Upper lobe of left lung (tissue), 6 donors: ENCODE measurements around the gene CENPU. TPM values are rescaled to one million over a fixed set of nuclear protein-coding genes. Genes with fewer than 3 reads are reported as not detected.

ENCODE experiments used
- ATAC-seq, 2 donors: fragments of 200-7000 bp; cut with Tn5 transposase; one replicate each; pipeline ENCODE4 v1.9.1; 2022; ENCODE audit warnings: mild to moderate bottlenecking in 2 of 2, moderate library complexity in 2 of 2; ENCODE audit not compliant: low FRiP score in 2 of 2
- DNase-seq, 2 donors: peaks; one replicate each; pipeline ENCODE4 v3.0.0-alpha.2; 2019 to 2020
- H3K27ac ChIP-seq, 4 donors: fragments of 200-600 bp; sonication (generic); one replicate each; pipeline ENCODE4 v1.5.1; 2016 to 2019
- H3K27me3 ChIP-seq, 4 donors: fragments of 200-600 bp; sonication (generic); one replicate each; pipeline ENCODE4 v1.5.1; 2017 to 2019
- H3K36me3 ChIP-seq, 4 donors: fragments of 200-600 bp; sonication (generic); one replicate each; pipeline ENCODE4 v1.5.1; 2016 to 2019
- H3K4me1 ChIP-seq, 4 donors: fragments of 200-600 bp; sonication (generic); one replicate each; pipeline ENCODE4 v1.5.1; 2018 to 2019
- H3K4me3 ChIP-seq, 4 donors: fragments of 200-600 bp; sonication (generic); one replicate each; pipeline ENCODE4 v1.5.1; 2017 to 2019; ENCODE audit warnings: mild to moderate bottlenecking in 2 of 4, moderate library complexity in 1 of 4
- H3K9me3 ChIP-seq, 4 donors: fragments of 200-600 bp; sonication (generic); one replicate each; pipeline ENCODE4 v1.5.1; 2018 to 2019
- CTCF ChIP-seq, 6 experiments: fragments of 450-650 bp in 4 of 6; fragments of 200-600 bp in 2 of 6; sonication (generic) in 2 of 6; IDR thresholded peaks; one replicate each; pipeline ENCODE4 v1.5.1; 2016 to 2019; ENCODE audit warnings: antibody characterized with exemption in 6 of 6
- EP300 ChIP-seq, 4 donors: sonication (generic); formaldehyde crosslinking; IDR thresholded peaks; one replicate each; pipeline ENCODE4 v1.5.1; 2017; ENCODE audit warnings: antibody characterized with exemption in 4 of 4, control low read depth in 2 of 4
- POLR2A ChIP-seq, 4 donors: fragments of 450-650 bp; IDR thresholded peaks; one replicate each; pipeline ENCODE4 v1.5.1; 2016 to 2017; ENCODE audit warnings: antibody characterized with exemption in 4 of 4, mild to moderate bottlenecking in 2 of 4
- POLR2AphosphoS5 ChIP-seq, 2 donors: sonication (generic); formaldehyde crosslinking; IDR thresholded peaks; one replicate each; pipeline ENCODE4 v1.5.1; 2017; ENCODE audit warnings: antibody characterized with exemption in 2 of 2
- WGBS, 2 donors: methylation state at CpG; one replicate each; pipeline ENCODE4 v1.1.5; 2017 to 2018; 5-methylcytosine and 5-hydroxymethylcytosine counted together
- total RNA-seq, 6 donors: library from RNA; depleted of rRNA in 4 of 6; stranded (reverse); fragments of >200 nt in 4 of 6; gene quantifications; one replicate each; pipeline versions ENCODE4 v1.1.0 to v1.2.1, GENCODE V29; 2016 to 2021
- donor health status: DM: no; HTN: no; CAD: no; lungs with moderate emphysema.
- donor health status: DM: no; HTN: yes; CAD: no; lungs with severe emphysema.

CENPU gene
- total RNA-seq, 6 donors from 2014 or later = 0.44 to 5.5 (median 3.5) TPM; not detected in 1

- DNase-seq = no peak
- H3K9me3 ChIP-seq = no peaks in the 10 kb centered on the region
- peaks cover 39 to 94% (median 74%) of the 10 kb centered on the region in 4 donors for H3K36me3 ChIP-seq
- WGBS, 2 donors = 92 to 93% methylated on average over 14 of the region's 14 CpGs
- no peaks in the 10 kb centered on the region for H3K4me1 ChIP-seq
- H3K27me3 ChIP-seq = no peaks in the 10 kb centered on the region
- ATAC-seq = peak in 1 of 2 donors; percentile 7
- no peak overlapping the region for H3K27ac ChIP-seq
- TF ChIP-seq POLR2AphosphoS5 (IDR thresholded peaks at IDR 0.05) (no peak), EP300 (IDR thresholded peaks at IDR 0.05) (no peak), POLR2A (IDR thresholded peaks at IDR 0.05) (no peak), CTCF (IDR thresholded peaks at IDR 0.05) (no peak)
- no peak overlapping the region for H3K4me3 ChIP-seq
These were observed 29.4 kb upstream of the CENPU start for GRCh38 chr4:184763150-184763780.

GRCh38 chr4:184762100-184762499, 28.2 kb upstream of the CENPU start:
- no peak for ATAC-seq

GRCh38 chr4:184760681-184761080, 26.8 kb upstream of the CENPU start:
- H3K9me3 ChIP-seq = no peaks in the 10 kb centered on the region
- no peak for ATAC-seq
- H3K27me3 ChIP-seq = no peaks in the 10 kb centered on the region
- 93 to 95% methylated on average over 5 of the region's 5 CpGs for WGBS, 2 donors
- no peak overlapping the region for H3K4me3 ChIP-seq
- no peak for DNase-seq
- no peak overlapping the region for H3K27ac ChIP-seq
- H3K4me1 ChIP-seq = no peaks in the 10 kb centered on the region
- peaks cover 30 to 92% (median 70%) of the 10 kb centered on the region in 4 donors for H3K36me3 ChIP-seq
- no peak for TF ChIP-seq POLR2A (IDR thresholded peaks at IDR 0.05)
- no peak for TF ChIP-seq EP300 (IDR thresholded peaks at IDR 0.05)
- TF ChIP-seq CTCF (IDR thresholded peaks at IDR 0.05) = no peak
- no peak for TF ChIP-seq POLR2AphosphoS5 (IDR thresholded peaks at IDR 0.05)

More at GRCh38 chr4:184762100-184762499, 28.2 kb upstream of the CENPU start:
- Histone ChIP-seq H3K27ac (no peak overlapping the region), H3K36me3 (peaks cover 33 to 92% (median 71%) of the 10 kb centered on the region in 4 donors), H3K4me1 (no peaks in the 10 kb centered on the region), H3K4me3 (no peak overlapping the region), H3K27me3 (no peaks in the 10 kb centered on the region), H3K9me3 (no peaks in the 10 kb centered on the region)
- 82 to 86% methylated on average over 5 of the region's 5 CpGs for WGBS, 2 donors
- no peak for DNase-seq
- no peak for TF ChIP-seq CTCF (IDR thresholded peaks at IDR 0.05)
- TF ChIP-seq EP300 (IDR thresholded peaks at IDR 0.05) = no peak
- TF ChIP-seq POLR2AphosphoS5 (IDR thresholded peaks at IDR 0.05) = no peak
- no peak for TF ChIP-seq POLR2A (IDR thresholded peaks at IDR 0.05)

- WGBS, 2 donors = 49 to 82% methylated on average over 2 of the region's 2 CpGs
- H3K4me3 ChIP-seq = no peak overlapping the region
- no peak overlapping the region for H3K27ac ChIP-seq
- peaks cover 35 to 80% (median 60%) of the 10 kb centered on the region in 4 donors for H3K36me3 ChIP-seq
- no peak for TF ChIP-seq CTCF (IDR thresholded peaks at IDR 0.05)
- no peak for TF ChIP-seq POLR2A (IDR thresholded peaks at IDR 0.05)
- no peak for TF ChIP-seq EP300 (IDR thresholded peaks at IDR 0.05)
- TF ChIP-seq POLR2AphosphoS5 (IDR thresholded peaks at IDR 0.05) = no peak
- DNase-seq (no peak), ATAC-seq (peak in 1 of 2 donors; percentile 67)
- H3K27me3 ChIP-seq = no peaks in the 10 kb centered on the region
- H3K9me3 ChIP-seq = no peaks in the 10 kb centered on the region
- H3K4me1 ChIP-seq = no peaks in the 10 kb centered on the region
These were observed 23.9 kb upstream of the CENPU start for GRCh38 chr4:184757810-184758209.

- Histone ChIP-seq H3K27ac (no peak overlapping the region), H3K27me3 (no peaks in the 10 kb centered on the region), H3K4me3 (no peak overlapping the region), H3K4me1 (no peaks in the 10 kb centered on the region), H3K9me3 (no peaks in the 10 kb centered on the region), H3K36me3 (peaks cover 35 to 66% (median 48%) of the 10 kb centered on the region in 4 donors)
- no peak for TF ChIP-seq POLR2AphosphoS5 (IDR thresholded peaks at IDR 0.05)
- TF ChIP-seq POLR2A (IDR thresholded peaks at IDR 0.05) = no peak
- no peak for TF ChIP-seq EP300 (IDR thresholded peaks at IDR 0.05)
- TF ChIP-seq CTCF (IDR thresholded peaks at IDR 0.05) = no peak
- 84 to 87% methylated on average over 6 of the region's 6 CpGs for WGBS, 2 donors
- ATAC-seq (peak in 1 of 2 donors; percentile 82), DNase-seq (no peak)
These were observed 22.5 kb upstream of the CENPU start for GRCh38 chr4:184756399-184756798.
